T follicular helper cell (primary cell): ENCODE data around the gene BSPRY.
A peak's percentile ranks its signal among the peaks of the same experiment; 100 is the strongest.
"Not testable (repeated sequence)": the region's sequence is repeated elsewhere in the genome, so short reads cannot be mapped to it uniquely, and the experiment has no call there.

Source experiments
- DNase-seq: peaks from one replicate; pipeline ENCODE4 v3.0.0-alpha.2; 2020; ENCODE audit warnings: low read depth

Gene BSPRY

GRCh38 chr9:113370806-113371325 lies 21.5 kb downstream of the BSPRY start:
- DNase-seq = no peak

- no peak for DNase-seq
Observed at GRCh38 chr9:113372059-113372458, 22.7 kb downstream of the BSPRY start.

GRCh38 chr9:113373256-113373655 lies 23.9 kb downstream of the BSPRY start:
- DNase-seq = no peak

GRCh38 chr9:113373676-113374392 lies 24.5 kb downstream of the BSPRY start:
- no peak for DNase-seq

- no peak for DNase-seq
Observed at GRCh38 chr9:113375057-113376023, 26.0 kb downstream of the BSPRY start.

GRCh38 chr9:113376634-113377567 lies 27.6 kb downstream of the BSPRY start, which contains the start of gene HDHD3:
Gene HDHD3 (minus strand): TSS chr9:113376986. CDS start chr9:113374354, 2,632 bp downstream.
- peak; percentile 69 for DNase-seq

GRCh38 chr9:113379094-113379828 lies 29.9 kb downstream of the BSPRY start:
- not testable (repeated sequence) for DNase-seq

GRCh38 chr9:113379829-113380210 lies 30.5 kb downstream of the BSPRY start:
- DNase-seq = not testable (repeated sequence)

- no peak for DNase-seq
Observed at GRCh38 chr9:113380869-113381378, 31.6 kb downstream of the BSPRY start.

GRCh38 chr9:113381441-113381840 lies 32.1 kb downstream of the BSPRY start:
- not testable (repeated sequence) for DNase-seq

- DNase-seq = no peak
Observed at GRCh38 chr9:113381909-113382411, 32.6 kb downstream of the BSPRY start.

GRCh38 chr9:113386571-113387393 lies 37.4 kb downstream of the BSPRY start:
- no peak for DNase-seq

- DNase-seq = no peak
Observed at GRCh38 chr9:113387560-113388230, 38.4 kb downstream of the BSPRY start.

- DNase-seq = no peak
Observed at GRCh38 chr9:113388833-113389232, 39.5 kb downstream of the BSPRY start.

- no peak for DNase-seq
Observed at GRCh38 chr9:113389451-113389850, 40.1 kb downstream of the BSPRY start.

- no peak for DNase-seq
Observed at GRCh38 chr9:113390192-113390960, 41.0 kb downstream of the BSPRY start.

- DNase-seq = no peak
Observed at GRCh38 chr9:113391917-113392316, 42.6 kb downstream of the BSPRY start.

- DNase-seq = no peak
Observed at GRCh38 chr9:113393281-113393680, 43.9 kb downstream of the BSPRY start.
